Esophagus muscularis mucosa (tissue), 3 donors: ENCODE data around the gene MRPS2.

Experiments
- EP300 ChIP-seq: sonication (generic); formaldehyde crosslinking; IDR thresholded peaks from one replicate; pipeline ENCODE4 v1.6.1; 2017; ENCODE audit warnings: antibody characterized with exemption
- TF ChIP-seq, protein P1 (sequence below), 3 experiments: fragments of 200-600 bp in 2 of 3; fragments of 450-650 bp in 1 of 3; sonication (generic) in 2 of 3; IDR thresholded peaks; one replicate each; pipeline ENCODE4 v1.5.1; 2017 to 2019; ENCODE audit warnings: antibody characterized with exemption in 3 of 3, mild to moderate bottlenecking in 2 of 3, moderate library complexity in 1 of 3

- TF ChIP-seq, protein P1, sequence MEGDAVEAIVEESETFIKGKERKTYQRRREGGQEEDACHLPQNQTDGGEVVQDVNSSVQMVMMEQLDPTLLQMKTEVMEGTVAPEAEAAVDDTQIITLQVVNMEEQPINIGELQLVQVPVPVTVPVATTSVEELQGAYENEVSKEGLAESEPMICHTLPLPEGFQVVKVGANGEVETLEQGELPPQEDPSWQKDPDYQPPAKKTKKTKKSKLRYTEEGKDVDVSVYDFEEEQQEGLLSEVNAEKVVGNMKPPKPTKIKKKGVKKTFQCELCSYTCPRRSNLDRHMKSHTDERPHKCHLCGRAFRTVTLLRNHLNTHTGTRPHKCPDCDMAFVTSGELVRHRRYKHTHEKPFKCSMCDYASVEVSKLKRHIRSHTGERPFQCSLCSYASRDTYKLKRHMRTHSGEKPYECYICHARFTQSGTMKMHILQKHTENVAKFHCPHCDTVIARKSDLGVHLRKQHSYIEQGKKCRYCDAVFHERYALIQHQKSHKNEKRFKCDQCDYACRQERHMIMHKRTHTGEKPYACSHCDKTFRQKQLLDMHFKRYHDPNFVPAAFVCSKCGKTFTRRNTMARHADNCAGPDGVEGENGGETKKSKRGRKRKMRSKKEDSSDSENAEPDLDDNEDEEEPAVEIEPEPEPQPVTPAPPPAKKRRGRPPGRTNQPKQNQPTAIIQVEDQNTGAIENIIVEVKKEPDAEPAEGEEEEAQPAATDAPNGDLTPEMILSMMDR (IDR thresholded peaks at IDR 0.05): no peak
- TF ChIP-seq EP300: no peak
Observed at GRCh38 chr9:135498381-135499126, 1.9 kb upstream of the MRPS2 start.
